Measurements from ENCODE around the gene TPH2.

TPH2 gene

GRCh38 chr12:72071030-72071429, 132.4 kb downstream of the TPH2 start:
- DNase-seq (ENCODE audit: low spot score): no peak
- TF ChIP-seq CTCF (IDR thresholded peaks at IDR 0.05; ENCODE audit: borderline replicate concordance, control extremely low read depth, extremely low read depth, insufficient read depth, missing control alignments): no peak
- in situ Hi-C loops (cut with MboI; ENCODE audit: low sequenced_read_pairs, unreplicated experiment): no loop called here

- no peak for DNase-seq (ENCODE audit: low spot score)
- no peak for TF ChIP-seq CTCF (IDR thresholded peaks at IDR 0.05; ENCODE audit: borderline replicate concordance, control extremely low read depth, extremely low read depth, insufficient read depth, missing control alignments)
- in situ Hi-C loops (cut with MboI; ENCODE audit: low sequenced_read_pairs, unreplicated experiment): no loop called here
These were observed 134.1 kb downstream of the TPH2 start for GRCh38 chr12:72072592-72073212.

GRCh38 chr12:72074065-72074464, 135.4 kb downstream of the TPH2 start:
- TF ChIP-seq CTCF (IDR thresholded peaks at IDR 0.05; ENCODE audit: borderline replicate concordance, control extremely low read depth, extremely low read depth, insufficient read depth, missing control alignments): no peak
- DNase-seq (ENCODE audit: low spot score): no peak
- in situ Hi-C loops (cut with MboI; ENCODE audit: low sequenced_read_pairs, unreplicated experiment): no loop called here

GRCh38 chr12:72074956-72075355, 136.3 kb downstream of the TPH2 start:
- DNase-seq (ENCODE audit: low spot score): no peak
- TF ChIP-seq CTCF (IDR thresholded peaks at IDR 0.05; ENCODE audit: borderline replicate concordance, control extremely low read depth, extremely low read depth, insufficient read depth, missing control alignments): no peak
- in situ Hi-C loops (cut with MboI; ENCODE audit: low sequenced_read_pairs, unreplicated experiment): no loop called here

- DNase-seq (ENCODE audit: low spot score): no peak
- TF ChIP-seq CTCF (IDR thresholded peaks at IDR 0.05; ENCODE audit: borderline replicate concordance, control extremely low read depth, extremely low read depth, insufficient read depth, missing control alignments): no peak
- in situ Hi-C loops (cut with MboI; ENCODE audit: low sequenced_read_pairs, unreplicated experiment): no loop called here
These were observed 136.8 kb downstream of the TPH2 start for GRCh38 chr12:72075401-72075800.

GRCh38 chr12:72075891-72076557, 137.4 kb downstream of the TPH2 start:
- no peak for TF ChIP-seq CTCF (IDR thresholded peaks at IDR 0.05; ENCODE audit: borderline replicate concordance, control extremely low read depth, extremely low read depth, insufficient read depth, missing control alignments)
- DNase-seq (ENCODE audit: low spot score): no peak
- in situ Hi-C loops (cut with MboI; ENCODE audit: low sequenced_read_pairs, unreplicated experiment): no loop called here
